Stimulated activated CD4-positive, alpha-beta T cell treated with anti-CD3 and anti-CD28 coated beads, Interleukin-12 subunit alpha, Interleukin-12 subunit beta, amount 100 ng/mL, for 24 hours (primary cell): Measurements from ENCODE around the gene LRIT1.

ENCODE experiments used
- DNase-seq, 2 experiments: peaks; one replicate each; pipeline ENCODE4 v3.0.0-alpha.2; 2020; ENCODE audit warnings: low read depth in 2 of 2

Gene LRIT1

DNA sequence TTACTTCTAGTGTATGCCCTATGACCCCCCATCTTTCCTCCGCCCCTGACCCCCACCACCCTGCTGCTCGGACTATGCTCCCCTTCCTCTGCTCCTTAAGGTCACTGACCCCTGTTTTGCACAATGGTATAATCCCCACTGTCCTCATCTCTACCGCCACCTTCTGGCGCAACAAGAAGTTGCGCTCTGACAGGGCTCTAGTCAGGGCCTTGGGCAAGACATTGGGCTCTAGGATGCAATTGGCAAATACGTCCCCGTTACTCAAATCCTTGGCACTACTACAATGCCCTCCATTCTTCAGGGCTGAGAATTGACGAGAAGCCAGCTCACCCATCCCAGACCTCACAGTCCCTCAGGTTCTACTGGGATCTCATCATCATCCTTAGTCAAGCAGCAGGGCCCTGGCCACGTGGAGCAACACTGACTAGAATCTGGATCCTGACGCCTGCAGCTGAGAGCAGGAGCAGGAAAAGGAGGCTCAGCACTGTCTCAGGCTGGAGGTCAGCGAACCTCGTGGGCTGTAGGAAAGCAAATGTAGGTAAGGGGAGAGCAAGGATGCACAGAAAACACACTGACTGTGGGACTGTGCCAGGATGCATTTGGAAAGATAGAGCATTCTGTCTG is 26.6 kb downstream of the LRIT1 start:
- DNase-seq, result peak in 1 of 2 experiments; percentile 25

DNA sequence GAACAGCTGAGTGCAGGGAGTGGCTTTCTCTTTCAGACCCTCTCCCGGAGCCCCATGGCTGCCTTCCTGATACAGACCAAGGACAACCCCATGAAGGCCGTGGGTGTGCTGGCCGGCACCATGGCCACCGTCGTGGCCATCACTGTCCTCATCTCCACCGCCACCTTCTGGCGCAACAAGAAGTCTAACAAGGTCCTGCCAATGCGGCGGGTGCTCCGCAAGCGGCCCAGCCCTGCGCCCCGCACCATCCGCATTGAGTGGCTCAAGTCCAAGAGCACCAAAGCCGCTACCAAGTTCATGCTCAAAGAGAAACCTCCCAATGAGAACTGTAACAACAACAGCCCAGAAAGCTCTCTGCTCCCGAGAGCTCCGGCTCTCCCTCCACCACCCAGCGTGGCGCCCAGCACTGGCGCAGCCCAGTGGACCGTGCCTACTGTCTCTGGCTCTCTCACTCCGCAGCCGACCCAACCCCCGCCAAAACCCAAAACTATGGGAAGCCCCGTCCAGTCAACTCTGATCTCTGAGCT is 27.2 kb downstream of the LRIT1 start:
- DNase-seq, result no peak

DNA sequence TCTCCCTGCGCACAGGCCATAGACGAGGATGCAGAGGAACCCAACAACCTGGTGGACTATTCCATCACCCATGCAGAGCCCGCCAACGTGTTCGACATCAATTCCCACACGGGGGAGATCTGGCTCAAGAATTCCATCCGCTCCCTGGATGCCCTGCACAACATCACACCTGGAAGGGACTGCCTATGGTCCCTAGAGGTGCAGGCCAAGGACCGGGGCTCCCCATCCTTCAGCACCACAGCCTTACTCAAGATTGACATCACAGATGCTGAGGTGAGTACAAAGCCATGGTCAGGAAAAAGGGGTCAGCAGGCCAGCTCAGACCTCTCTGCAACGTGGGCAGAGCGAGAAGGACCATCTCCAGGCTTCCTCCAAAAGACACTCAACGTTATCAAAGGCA is 28.3 kb downstream of the LRIT1 start:
- DNase-seq, result no peak

DNA sequence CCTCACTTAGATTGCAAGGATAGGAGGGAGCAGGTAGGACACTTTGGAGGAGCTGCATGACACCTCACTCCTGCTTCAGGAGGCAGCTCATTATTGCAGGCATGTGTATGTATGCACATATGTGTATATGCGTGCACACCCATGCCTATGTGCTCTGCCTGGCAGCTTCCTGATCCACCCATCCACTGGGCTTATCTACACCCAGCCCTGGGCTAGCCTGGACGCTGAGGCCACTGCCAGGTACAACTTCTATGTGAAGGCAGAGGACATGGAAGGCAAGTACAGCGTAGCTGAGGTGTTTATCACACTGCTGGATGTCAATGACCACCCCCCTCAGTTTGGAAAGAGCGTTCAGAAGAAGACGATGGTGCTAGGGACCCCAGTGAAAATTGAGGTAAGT is 29.3 kb downstream of the LRIT1 start:
- DNase-seq, result no peak

DNA sequence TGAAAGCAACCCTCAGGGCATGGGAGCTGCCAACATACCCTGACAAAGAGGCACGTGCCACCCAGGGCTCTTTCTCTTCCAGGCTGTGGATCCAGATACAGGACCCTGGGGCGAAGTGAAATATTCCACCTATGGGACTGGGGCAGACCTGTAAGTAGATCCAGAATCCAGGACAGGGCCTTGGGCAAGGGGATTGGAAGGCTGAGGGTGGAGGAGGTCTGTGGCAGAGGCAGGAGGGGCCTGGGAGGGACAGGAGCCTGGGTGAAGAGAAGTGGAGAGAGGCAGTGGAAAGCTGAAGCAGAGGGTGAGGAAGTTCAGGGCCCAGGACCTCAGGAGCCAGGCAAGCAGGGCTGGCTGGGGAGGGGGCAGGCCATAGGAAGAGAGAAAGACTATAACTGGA is 29.8 kb downstream of the LRIT1 start:
- DNase-seq, result no peak

DNA sequence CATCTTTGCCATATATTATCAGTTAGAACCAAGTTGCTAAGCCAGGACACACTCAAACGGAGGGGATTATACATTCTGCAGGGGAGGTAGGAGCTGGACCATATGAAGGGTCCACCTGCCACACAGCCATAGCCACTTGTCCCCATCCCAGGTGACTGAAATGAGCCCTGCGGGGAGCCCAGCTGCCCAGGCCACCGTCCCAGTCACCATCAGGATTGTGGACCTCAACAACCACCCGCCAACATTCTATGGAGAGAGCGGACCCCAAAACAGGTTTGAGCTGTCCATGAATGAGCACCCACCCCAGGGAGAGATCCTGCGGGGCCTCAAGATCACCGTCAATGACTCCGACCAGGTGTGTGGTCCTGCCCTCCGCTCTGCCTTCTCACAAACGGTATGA is 33.3 kb downstream of the LRIT1 start:
- DNase-seq, result no peak

DNA sequence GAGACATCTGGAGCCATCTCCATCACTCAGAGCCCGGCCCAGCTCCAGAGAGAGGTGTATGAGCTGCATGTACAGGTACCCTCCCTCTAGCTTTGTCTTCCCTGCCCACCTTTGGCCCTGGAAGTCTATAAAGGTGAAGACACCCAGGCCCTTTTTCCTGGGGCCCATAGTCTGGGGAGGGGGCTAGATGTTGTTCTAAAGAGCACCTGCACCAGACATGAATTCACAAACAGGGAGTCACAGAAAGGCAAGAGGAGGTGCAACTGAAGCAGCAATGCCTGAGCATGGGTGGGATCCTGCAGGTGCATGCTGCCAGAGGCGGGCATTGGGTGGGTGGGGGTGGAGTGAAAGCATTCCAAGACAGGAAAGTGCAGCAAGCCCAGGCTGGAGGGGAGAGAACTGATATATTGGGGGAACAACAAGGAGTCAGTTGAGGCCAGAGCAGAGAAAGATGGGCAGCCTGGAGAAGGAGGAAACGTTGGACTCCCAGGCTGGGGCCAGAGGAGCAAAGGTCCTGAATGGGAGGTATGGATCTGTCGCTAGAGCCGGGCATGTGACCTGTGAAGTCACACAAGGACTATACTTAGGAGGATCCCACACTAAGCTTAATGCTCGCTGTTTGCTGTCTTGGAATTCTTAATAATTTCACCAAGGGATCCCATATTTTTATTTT is 35.4 kb downstream of the LRIT1 start:
- no peak for DNase-seq

DNA sequence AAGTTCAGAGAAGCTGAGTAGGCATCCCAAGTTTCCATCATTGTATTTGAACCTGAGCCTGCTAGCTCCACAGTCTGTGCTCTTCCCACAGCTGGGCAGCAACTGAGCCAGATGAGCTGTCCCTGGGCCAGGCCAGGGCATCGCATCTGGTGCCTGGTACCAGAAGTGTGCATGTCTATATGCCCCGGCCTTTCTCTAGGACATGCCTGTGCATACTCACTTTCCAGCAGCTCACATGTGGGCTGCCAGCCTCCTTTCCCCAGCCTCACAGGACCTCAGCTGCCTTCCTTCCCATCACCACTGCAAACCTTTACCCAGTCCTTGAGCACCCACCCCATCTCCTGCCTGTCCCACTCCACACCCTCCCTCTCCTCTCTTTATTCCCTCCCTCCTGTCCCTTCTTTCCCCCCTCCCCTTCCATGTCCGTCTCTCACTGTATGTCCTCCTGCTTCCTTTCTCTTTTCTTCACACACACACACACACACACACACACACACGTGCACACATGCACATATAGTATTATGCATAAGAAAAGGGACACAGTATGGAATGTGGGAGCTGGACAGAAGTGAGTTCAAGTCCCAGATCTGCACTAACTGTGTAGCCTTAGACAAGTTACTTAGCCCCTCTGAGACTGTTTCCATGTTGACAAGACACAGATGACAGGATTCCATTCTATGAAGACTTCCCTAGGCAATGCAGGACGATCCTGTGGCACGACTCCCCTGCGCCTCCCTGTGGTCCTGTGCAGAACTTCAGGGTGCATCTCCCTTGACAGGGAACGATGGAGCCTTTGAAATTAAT is 36.1 kb downstream of the LRIT1 start:
- DNase-seq, result peak; percentile 39 to 66

DNA sequence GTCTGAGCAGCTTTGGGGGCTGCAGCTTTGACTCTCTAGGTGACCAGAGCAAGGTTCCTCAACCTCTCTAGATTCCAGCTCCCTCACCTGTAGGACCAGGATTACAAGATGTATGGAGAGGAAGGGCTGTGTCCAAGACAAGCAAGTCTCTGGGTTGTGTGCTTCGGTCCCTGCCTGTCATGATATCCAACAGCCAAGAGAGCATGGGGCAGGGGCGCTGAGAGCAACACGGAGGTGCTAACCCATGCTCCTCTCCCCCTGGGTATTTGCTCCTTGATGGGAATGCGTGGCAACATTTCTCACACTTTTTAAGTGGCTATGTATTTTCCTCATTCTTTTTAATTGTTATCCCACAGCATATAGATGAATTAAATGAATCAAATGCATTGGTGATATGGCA is 36.7 kb downstream of the LRIT1 start:
- no peak for DNase-seq

DNA sequence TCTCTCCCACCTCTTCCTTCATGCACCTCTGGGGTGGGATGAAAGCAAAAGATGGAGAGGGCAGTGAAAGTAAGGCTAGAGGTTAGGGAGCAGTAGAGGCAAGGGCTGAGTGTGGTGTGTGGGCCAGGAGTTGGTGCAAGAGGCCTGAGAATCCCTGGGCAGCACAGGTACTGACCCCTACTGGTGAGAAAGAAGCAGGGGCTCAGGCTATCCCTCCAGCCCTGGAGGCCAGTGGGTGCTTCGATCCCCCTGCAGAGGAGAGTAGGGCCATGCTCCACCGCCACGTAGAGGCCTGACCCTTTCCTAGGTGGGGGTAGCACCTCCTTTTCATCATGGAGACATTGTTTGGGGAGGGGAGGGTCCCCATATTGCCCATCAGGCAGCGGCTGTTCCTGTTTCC is 37.2 kb downstream of the LRIT1 start:
- no peak for DNase-seq

DNA sequence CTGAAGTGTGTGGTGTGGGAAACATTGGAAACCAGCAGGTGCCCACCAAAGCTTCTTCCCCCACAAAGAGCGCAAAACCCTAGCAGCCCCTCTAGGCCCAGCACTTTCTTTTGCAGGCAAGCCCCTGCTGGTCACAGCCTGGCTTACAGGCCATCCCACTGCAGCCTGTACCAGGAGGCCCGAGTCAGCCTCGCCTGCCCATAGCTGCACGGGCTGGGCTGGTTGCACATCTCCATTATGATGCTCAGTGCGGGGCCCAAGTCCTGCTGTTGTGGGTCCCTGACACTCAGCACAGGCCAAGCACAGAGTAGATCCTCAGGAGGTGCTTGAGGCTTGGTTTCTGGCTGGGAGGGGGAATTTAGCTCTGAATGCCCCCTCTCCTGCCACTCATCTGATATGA is 39.0 kb downstream of the LRIT1 start:
- DNase-seq, result no peak

DNA sequence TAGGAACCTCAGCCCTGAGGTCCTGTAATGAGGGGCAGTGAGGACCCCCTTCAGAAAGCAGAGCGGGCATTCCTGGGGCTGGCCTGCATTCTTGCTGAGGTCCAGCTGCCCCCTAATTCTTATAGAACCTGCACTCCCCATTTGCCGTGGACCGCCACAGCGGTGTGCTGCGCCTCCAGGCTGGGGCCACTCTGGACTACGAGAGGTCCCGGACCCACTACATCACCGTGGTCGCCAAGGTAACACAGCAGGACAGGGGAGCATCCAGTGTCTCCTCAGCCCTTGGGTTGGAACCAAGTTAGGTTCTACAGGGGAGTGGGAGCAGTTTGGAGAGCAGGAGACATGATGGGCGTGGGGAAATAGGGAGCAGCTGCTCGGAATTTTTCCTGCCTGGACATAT is 39.7 kb downstream of the LRIT1 start:
- no peak for DNase-seq

DNA sequence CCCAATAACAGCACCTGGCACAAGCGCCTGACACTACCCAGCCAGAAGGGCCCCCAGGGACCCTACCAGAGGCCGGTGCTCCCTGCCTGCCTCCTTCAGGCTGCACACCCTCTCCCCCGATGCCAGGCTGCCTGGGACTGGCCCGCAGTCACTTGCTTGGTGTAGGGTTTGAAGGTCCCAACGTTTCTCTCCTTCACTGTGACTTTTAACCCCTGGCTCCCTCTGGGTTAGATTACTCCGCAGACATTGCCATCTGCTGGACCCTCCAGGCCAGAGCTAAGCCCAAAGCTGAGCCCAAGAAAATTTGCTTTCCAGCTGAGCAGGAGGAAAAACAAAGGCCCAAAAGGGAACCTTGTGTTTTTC is 40.1 kb downstream of the LRIT1 start:
- no peak for DNase-seq

DNA sequence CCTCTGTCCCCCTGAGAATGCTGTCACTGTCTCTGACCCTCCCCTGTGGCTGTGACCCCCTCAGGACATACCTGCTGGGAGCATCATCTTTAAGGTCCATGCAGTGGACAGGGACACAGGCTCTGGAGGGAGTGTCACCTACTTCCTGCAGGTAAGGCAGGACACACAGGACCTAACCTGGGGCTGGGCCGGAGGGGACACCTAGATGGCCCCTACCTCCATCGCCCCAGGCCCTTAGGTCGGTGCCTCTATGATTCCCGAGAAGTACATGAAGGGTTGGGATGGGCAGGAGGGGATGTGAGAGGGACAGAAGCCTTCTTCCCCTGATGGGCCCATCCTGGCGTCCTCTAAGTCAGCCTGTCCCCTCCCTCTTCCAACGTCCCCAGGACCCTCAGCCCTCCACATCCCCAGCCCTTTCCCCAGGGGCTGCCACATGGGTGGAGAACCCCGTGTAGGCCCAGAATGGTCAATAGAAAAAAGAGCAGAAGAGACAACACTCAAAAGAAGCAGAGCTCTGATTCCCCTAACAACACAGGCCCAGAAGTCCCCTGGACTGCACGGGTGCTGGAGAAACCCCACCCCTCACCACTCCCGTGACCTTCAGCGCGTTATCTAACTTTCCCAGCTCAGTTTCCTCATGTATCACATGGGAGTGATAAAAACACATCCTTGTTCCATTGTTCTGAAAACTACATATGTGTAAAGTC is 40.7 kb downstream of the LRIT1 start:
- DNase-seq, result no peak

DNA sequence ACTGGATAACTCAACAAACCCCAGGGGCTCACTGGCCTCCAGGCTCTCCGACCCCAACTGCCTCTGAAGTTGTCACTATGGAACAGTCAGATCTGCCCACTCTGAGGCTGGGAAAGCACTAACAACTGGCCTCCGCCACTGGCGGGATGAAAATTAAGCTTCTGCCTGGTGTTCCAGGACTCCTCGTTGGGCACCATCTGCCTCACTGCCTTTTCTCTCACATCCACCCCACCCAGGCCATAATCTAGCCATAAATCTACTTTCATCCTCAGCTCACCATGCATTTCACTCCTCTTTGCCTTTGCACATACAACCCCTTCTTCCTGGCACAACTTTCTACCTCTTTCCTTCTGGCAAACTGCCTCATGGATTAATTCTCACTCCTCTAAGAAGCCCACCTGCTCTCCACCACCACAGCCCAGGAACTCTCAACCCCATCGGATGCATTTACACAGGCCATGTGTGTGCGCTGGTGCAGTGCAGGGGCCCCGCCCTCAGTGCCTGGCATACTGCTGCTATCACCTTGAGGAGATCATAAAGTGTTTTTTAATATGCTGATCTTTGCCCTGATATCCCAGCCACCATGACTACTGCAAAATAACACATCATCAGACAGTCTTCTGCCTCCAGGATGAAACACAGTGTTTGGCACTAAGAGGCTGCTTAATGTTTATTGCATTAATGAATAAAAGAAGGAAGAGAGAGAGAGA is 43.0 kb downstream of the LRIT1 start:
- no peak for DNase-seq

DNA sequence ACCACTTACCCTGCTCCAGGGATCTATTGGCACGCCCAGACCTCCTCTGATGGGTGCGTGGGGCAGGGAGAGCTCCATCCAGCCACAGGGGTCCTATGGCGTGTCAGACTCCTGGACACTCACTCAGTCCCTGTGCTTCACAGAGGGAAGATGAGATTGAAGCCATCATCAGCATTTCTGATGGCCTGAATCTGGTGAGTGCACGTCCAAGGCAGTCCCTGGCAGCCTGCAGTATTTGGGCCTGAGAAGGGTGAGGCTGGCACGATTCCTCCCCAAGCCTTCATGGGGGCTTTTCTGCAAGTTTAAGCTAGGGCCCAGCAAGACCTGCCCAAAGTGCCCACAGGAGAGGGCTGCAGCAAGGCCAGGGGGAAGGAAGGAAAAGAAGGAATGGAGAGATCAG is 43.7 kb downstream of the LRIT1 start:
- no peak for DNase-seq

DNA sequence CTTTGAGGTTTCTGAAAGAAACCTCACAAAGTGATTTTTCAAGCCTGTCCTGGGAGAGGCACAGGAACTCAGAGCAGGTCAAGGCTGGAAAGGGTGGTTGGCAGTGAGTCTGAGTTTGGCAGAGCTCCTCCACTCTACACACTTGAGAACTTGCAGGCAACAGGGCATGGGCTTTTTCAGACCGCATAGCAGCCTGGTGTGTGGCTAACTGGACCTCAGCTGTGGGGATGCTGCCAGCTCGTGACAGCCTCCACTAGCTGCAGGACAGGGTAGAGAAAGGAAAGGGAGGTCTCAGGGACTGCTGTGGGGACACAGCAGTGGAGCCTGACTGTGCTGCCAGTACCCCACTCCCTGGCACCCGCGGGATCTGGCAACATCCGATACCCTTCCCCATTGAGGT is 44.4 kb downstream of the LRIT1 start:
- DNase-seq, result no peak

DNA sequence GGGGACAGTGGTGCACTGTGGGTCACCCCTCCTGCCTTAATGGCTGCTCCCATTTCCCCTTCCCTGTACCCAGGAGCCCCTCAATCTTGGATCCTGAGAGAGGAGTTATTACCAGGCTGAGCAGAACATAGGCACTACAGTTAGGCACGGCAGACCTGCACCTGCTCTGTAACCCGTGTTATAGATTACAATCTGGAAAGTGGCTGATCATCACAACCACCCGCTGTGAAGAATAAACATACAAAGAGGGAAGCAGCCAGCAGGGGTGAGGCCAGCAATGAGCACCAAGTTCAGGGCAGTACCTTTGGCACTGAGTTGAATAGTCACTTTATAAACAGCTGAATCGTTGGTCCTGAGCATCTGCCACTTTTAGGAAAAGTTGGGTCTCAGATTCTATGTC is 45.3 kb downstream of the LRIT1 start:
- no peak for DNase-seq

DNA sequence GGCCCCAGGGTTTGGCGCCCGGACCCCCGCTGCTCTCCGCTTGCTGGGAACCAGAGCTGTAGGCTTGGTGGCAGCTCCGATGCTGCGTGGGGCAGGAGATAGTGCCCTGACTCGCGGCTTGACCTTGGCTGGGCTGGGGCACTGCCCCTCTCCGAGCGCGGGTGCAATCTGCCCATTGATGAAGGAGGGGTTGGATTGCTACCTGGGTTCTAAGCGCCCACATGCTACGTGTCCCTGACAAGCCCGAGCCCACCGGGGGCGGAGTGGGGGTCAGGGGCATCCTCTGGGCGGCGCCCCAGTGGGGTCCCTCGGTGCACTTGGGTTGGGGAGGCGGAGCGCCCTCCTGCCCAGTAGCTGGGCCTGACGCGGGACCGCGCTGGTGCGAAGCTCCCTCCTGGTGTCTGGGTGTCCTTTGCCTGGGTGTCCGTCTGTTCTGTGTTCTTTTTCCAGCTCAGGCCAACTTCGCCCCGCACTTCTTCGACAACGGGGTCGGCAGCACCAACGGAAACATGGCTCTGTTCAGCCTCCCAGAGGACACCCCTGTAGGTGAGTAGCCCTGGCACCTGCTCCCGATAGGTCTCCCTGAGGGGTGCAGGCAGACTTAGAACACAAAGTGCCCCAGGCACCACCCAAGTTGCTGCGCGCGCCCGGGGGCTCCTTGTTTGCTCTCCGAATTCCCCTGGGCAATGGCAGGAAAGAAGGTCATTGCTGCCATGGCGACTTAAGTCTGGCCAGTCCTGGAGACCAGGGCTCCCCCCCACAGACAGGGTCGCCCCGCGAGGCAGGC is 46.1 kb downstream of the LRIT1 start:
- no peak for DNase-seq

DNA sequence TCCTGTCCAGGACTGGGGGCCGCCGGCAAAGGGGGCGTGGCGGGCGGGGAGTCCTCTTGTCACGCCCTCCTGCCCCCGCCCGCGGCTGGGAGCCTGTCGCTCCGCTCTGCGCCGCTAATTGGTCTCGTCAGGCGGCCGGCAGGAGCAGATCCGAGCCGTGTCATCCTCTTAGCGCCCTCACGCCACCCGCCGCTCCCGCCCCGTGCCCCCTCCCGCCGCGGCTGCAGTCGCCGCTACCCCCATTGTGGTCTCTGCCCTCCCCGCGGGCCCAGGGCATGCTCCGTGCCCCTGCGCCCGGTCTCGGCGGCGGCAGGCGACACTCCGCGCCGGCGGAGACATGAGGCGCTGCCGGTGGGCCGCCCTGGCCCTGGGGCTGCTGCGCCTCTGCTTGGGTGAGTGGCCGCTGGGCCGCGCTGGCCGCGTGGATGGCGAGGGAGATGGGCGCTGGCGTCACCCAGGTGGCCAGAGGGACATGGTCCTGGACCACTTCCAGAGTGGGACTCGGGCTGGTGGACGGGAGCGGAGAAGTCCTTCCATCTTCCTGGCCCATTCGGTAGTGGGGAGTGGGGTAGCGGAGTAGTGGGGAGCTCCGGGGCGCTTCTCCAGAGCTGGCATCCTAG is 46.8 kb downstream of the LRIT1 start, which contains the start of gene CDHR1:
TSS of gene CDHR1 (plus strand) at position 114 of the 620 bp plus-strand sequence. CDS start at position 338, 224 bp downstream.
- peak; percentile 19 to 25 for DNase-seq
